Activated CD4-positive, alpha-beta memory T cell treated with anti-CD3 and anti-CD28 coated beads, Interleukin-2, amount 10 ng/mL, durations not matched to agents 7 days and 5 days (primary cell): ENCODE data around the gene APOE. TPM values are rescaled to one million over a fixed set of nuclear protein-coding genes. Genes with fewer than 3 reads are reported as not detected.
"Not testable (repeated sequence)": the region's sequence is repeated elsewhere in the genome, so short reads cannot be mapped to it uniquely, and the experiment has no call there.

Experiments
- CTCF ChIA-PET: fragments of 350-600 bp; sonication (Branson Sonifier 250); formaldehyde crosslinking; loops from one replicate; lab custom pipeline; 2021; ENCODE audit warnings: antibody characterized with exemption, inconsistent platforms; lab: Charles Lee
- POLR2A ChIA-PET: fragments of 350-600 bp; sonication (Branson Sonifier 250); formaldehyde crosslinking; loops from one replicate; lab custom pipeline; 2021; ENCODE audit warnings: antibody characterized with exemption; lab: Charles Lee
- DNase-seq: peaks from one replicate; pipeline ENCODE4 v3.0.0-alpha.2; 2020
- H3K27ac Mint-ChIP-seq: one replicate; pipeline ENCODE4 v1.8.0; 2021; ENCODE audit warnings: mild to moderate bottlenecking, mixed read lengths
- H3K27me3 Mint-ChIP-seq: one replicate; pipeline ENCODE4 v1.8.0; 2021; ENCODE audit warnings: mixed read lengths
- H3K36me3 Mint-ChIP-seq: one replicate; pipeline ENCODE4 v1.8.0; 2021; ENCODE audit warnings: low read depth, mixed read lengths
- H3K4me1 Mint-ChIP-seq: one replicate; pipeline ENCODE4 v1.8.0; 2021; ENCODE audit warnings: mixed read lengths
- H3K4me3 Mint-ChIP-seq: one replicate; pipeline ENCODE4 v1.8.0; 2021; ENCODE audit warnings: mild to moderate bottlenecking, mixed read lengths
- H3K9me3 Mint-ChIP-seq: one replicate; pipeline ENCODE4 v1.8.0; 2021; ENCODE audit warnings: mixed read lengths
- total RNA-seq, 2 experiments: library from RNA; stranded (reverse); gene quantifications; one replicate each; pipeline ENCODE4 v1.2.3, GENCODE V29; 2021

The APOE gene
- total RNA-seq, 2 experiments from 2014 or later = not detected

DNA sequence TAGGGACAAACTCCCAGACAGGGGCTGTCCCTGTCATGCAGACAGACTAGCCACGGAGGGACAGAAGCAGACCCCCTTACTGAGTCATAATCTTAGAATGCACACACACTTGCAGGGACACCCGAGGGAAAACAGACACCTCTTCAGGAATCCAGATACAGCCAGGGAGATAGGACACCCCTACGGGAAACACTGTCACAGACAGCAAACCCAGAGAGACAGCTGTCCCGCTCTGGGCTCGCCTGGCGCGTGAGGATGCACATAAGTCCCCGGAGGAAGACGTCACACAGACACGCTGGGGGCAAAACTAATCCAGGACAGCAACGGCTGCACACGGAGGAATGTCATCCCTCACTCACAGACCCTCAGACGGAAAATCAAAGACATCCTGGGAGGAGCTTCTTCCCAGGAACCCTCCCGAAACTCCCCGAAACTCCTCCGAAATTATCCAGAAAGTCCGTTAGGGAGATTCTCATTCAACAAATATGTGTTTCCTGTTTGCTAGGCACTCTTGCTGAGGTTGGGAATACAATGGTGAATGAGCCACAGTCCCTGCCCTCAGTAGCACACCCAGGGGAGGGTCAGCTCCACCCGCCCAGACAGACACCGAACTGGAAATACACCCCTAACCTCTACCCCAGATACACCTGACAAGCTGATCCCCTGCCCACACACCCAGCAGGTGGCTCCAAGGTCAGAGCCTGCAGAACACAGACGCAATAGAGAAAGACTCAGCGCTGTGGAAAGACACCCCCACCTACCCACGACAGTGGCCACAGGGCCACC lies 29.7 kb upstream of the APOE start:
- H3K4me1 Mint-ChIP-seq = peaks cover 4% of the 10 kb centered on the region
- ChIA-PET CTCF (no interaction called here), POLR2A (no interaction called here)
- no peak overlapping the region for H3K27ac Mint-ChIP-seq
- no peaks in the 10 kb centered on the region for H3K36me3 Mint-ChIP-seq
- no peak for DNase-seq
- H3K27me3 Mint-ChIP-seq = no peaks in the 10 kb centered on the region
- no peak overlapping the region for H3K4me3 Mint-ChIP-seq
- no peaks in the 10 kb centered on the region for H3K9me3 Mint-ChIP-seq

DNA sequence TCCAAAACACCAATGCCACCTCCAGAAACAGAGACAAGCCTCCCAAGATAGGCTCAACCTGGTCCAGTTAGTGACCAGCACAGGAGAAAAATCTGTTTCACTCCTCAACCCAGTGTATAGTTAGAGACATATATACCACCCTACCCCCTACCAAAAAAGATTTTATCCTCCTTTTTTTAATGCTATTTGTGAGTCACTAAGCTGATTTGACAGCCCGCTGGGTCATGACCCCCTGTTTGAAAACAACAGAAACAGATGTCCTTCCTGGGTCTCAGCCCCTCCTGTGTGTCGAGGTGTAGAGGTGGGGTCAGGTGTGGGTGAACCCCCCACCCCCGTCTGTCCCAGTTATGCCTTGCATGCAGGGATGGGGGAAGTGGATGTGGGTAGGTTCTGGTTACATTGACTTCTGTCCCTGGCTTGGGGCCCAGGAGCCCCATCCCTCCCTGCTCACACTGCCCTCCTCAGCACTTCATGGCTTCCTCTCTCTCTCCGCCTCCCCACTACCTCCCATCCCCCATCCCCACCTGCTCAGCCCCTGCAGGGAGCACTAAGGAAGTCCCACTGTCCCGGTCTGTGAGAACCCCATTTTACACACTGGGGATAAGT lies 28.6 kb upstream of the APOE start:
- Mint-ChIP-seq H3K9me3 (no peaks in the 10 kb centered on the region), H3K27ac (no peak overlapping the region), H3K4me3 (no peak overlapping the region), H3K4me1 (peaks cover 4% of the 10 kb centered on the region), H3K36me3 (no peaks in the 10 kb centered on the region), H3K27me3 (no peaks in the 10 kb centered on the region)
- ChIA-PET CTCF (no interaction called here), POLR2A (no interaction called here)
- DNase-seq = no peak

DNA sequence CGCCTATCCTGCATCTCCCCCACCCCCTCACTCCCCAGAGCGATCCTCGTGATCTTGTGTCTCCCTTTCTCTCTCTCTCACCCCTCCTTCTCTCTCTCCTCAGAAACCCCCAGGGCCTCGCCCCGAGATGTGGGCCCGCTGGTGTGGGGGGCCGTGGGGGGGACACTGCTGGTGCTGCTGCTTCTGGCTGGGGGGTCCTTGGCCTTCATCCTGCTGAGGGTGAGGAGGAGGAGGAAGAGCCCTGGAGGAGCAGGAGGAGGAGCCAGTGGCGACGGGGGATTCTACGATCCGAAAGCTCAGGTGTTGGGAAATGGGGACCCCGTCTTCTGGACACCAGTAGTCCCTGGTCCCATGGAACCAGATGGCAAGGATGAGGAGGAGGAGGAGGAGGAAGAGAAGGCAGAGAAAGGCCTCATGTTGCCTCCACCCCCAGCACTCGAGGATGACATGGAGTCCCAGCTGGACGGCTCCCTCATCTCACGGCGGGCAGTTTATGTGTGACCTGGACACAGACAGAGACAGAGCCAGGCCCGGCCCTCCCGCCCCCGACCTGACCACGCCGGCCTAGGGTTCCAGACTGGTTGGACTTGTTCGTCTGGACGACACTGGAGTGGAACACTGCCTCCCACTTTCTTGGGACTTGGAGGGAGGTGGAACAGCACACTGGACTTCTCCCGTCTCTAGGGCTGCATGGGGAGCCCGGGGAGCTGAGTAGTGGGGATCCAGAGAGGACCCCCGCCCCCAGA lies 27.3 kb upstream of the APOE start:
- Mint-ChIP-seq H3K4me3 (no peak overlapping the region), H3K4me1 (peaks cover 4% of the 10 kb centered on the region), H3K9me3 (no peaks in the 10 kb centered on the region), H3K36me3 (no peaks in the 10 kb centered on the region), H3K27me3 (no peaks in the 10 kb centered on the region), H3K27ac (no peak overlapping the region)
- ChIA-PET CTCF (no interaction called here), POLR2A (no interaction called here)
- DNase-seq = no peak

DNA sequence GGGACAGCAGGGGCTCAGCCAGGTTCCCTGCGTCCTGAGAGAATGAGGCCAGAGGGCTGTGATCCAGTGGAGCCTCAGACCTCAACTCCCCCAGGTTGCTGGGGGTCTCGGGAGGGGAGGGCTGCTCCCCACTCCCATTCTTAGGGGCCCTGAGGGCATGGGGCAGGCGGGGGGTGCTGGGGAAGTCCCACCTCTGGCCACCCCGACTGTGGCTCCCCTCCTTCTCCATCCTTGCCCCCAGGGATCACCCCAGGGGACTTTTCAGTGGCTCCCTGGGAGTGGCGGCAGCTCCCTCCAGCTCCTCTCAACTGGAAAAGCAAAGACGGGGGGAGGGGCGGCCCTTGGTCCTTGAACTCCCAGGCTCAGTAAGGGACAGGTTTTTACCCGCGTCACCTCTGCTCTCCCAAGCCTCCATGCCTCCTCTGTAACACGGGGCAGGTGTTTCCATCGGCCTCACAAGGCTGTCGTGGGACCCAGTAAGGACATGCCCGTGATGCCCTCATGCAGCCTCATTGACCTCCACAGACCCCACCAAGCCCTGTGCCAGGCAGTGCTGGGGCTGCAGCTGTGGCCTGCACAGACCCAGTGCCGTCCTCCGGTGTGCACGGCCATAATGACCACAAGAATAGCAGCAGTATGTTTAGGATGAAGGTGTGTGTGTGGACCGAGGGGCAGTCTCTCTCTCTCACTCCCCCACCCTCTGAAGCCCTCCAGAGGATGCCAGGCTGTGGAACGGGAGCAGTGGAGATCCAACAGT lies 26.1 kb upstream of the APOE start:
- no peaks in the 10 kb centered on the region for H3K27me3 Mint-ChIP-seq
- H3K4me3 Mint-ChIP-seq = no peak overlapping the region
- no peaks in the 10 kb centered on the region for H3K9me3 Mint-ChIP-seq
- H3K36me3 Mint-ChIP-seq = no peaks in the 10 kb centered on the region
- H3K4me1 Mint-ChIP-seq = peaks cover 4% of the 10 kb centered on the region
- ChIA-PET POLR2A (no interaction called here), CTCF (no interaction called here)
- DNase-seq = no peak
- no peak overlapping the region for H3K27ac Mint-ChIP-seq

DNA sequence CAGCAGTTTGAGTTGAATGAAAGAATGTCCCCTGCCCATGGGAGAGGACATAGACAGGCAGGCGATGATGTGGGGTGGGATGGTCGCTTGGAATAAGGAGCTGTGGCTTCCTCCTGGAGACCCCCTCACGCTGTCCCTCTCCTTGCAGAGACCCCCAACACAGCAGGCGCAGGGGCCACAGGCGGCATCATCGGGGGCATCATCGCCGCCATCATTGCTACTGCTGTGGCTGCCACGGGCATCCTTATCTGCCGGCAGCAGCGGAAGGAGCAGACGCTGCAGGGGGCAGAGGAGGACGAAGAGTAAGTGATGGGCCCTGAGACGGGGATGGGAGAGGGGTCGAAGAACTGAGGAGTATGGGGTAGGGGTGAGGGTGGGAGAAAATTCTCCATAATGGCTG lies 23.5 kb upstream of the APOE start:
- DNase-seq = no peak
- no peak overlapping the region for H3K27ac Mint-ChIP-seq
- no peak overlapping the region for H3K4me3 Mint-ChIP-seq
- no peaks in the 10 kb centered on the region for H3K36me3 Mint-ChIP-seq
- H3K27me3 Mint-ChIP-seq = no peaks in the 10 kb centered on the region
- POLR2A ChIA-PET = no interaction called here
- H3K4me1 Mint-ChIP-seq = peaks cover 3% of the 10 kb centered on the region
- H3K9me3 Mint-ChIP-seq = no peaks in the 10 kb centered on the region
- CTCF ChIA-PET = no interaction called here

DNA sequence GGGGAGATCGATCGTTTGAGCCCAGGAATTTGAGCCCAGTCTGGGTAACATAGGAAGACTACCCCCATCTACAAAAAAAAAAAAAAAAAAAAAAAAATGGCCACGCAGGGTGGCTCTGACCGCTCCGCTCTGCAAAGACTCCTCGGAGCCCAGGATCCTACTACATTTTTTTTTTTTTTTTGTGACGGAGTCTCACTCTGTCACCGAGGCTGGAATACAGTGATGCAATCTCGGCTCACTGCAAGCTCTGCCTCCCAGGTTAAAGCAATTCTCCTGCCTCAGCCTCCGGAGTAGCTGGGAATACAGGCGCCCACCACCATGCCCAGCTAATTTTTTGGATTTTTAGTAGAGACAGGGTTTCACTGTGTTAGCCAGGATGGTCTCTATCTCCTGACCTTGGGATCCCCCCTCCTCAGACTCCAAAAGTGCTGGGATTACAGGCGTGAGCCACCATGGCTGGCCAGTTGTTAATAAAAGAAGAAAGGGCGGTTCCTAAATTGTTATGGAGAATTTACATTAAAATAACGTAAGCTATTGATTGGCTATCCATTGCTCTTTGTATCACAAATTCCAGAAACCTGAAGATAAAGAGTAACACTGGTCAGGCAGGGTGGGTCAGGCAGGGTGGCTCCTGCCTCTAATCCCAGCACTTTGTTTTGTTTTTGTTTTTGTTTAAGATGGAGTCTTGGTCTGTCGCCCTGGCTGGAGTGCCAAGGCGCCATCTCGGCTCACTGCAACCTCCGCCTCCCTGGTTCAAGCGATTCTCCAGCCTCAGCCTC lies 22.8 kb upstream of the APOE start:
- DNase-seq, CTCF ChIA-PET, H3K4me3 Mint-ChIP-seq, H3K27me3 Mint-ChIP-seq, H3K9me3 Mint-ChIP-seq, H3K4me1 Mint-ChIP-seq, H3K27ac Mint-ChIP-seq, POLR2A ChIA-PET, H3K36me3 Mint-ChIP-seq: not testable (repeated sequence)

DNA sequence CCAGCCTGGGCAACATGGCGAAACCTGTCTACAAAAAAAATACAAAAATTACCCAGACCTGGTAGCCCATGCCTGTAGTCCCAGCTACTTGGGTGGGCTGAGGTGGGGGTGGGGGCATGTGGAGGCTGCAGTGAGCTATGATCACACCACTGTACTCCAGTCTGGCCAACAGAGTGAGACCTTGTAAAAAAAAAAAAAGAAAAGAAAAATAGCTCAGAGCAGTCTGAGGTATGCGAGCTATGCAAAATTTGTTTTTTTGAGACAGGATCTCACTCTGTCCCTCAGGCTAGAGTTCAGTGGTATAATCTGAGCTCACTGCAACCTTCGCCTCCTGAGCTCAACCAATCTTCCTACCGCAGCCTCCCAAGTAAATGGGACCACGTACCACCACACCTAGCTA lies 21.7 kb upstream of the APOE start:
- CTCF ChIA-PET = interaction anchor here (1.0 kb wide), 1 partner anchor 20 kb away, joined by 3 read pairs; no protein-coding TSS in a partner anchor
- no peak overlapping the region for H3K27ac Mint-ChIP-seq

DNA sequence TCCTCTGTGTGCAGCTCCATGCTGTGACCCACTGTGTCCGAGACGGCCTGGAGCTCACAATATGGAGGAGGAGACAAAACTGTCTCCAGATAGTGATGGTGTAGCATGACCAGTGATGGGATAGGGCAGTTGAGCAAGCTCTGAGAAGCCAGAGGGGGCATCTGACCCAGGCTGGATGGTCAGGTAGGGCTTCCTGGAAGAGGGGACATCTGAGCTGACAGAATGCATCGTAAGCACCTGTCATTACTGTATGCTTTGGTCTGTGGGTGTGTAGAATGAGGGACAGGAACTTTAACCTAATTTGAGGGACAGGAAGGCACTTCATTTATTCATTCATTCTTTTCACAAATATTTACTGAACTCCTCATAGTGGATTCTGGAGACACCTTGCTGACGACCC lies 21.0 kb upstream of the APOE start:
- Mint-ChIP-seq H3K4me3 (no peak overlapping the region), H3K27me3 (no peaks in the 10 kb centered on the region), H3K4me1 (peaks cover 3% of the 10 kb centered on the region), H3K36me3 (no peaks in the 10 kb centered on the region), H3K27ac (no peak overlapping the region), H3K9me3 (peaks cover 2% of the 10 kb centered on the region)
- no peak for DNase-seq
- ChIA-PET POLR2A (no interaction called here), CTCF (interaction anchor here (1.0 kb wide), 1 partner anchor 20 kb away, joined by 3 read pairs; no protein-coding TSS in a partner anchor)

More for the DNA sequence above, 21.7 kb upstream of the APOE start:
- DNase-seq = no peak
- POLR2A ChIA-PET = no interaction called here
- Mint-ChIP-seq H3K4me1 (peaks cover under 1% of the 10 kb centered on the region), H3K36me3 (no peaks in the 10 kb centered on the region), H3K4me3 (no peak overlapping the region), H3K27me3 (no peaks in the 10 kb centered on the region), H3K9me3 (no peaks in the 10 kb centered on the region)

DNA sequence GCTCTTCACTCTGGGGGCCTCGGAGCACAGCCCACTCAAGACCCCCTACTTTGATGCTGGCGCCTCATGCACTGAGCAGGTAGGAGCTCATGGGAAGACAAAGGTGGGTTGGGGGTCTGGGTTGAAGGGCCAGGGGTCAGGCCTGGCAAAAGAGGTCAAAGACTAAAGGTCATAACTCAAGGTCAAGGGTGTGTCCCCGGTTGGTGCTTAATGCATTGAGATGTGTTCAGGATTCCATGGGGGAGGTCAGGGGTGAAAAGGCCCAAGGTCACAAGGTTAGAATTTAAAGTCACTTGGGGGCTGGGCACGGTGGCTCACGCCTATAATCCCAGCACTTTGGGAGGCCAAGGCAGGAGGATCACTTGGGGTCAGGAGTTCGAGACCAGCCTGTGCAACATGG lies 19.5 kb upstream of the APOE start:
- Mint-ChIP-seq H3K27me3 (no peaks in the 10 kb centered on the region), H3K36me3 (peaks cover 3% of the 10 kb centered on the region), H3K4me1 (peaks cover 9% of the 10 kb centered on the region), H3K4me3 (no peak overlapping the region), H3K9me3 (peaks cover 5% of the 10 kb centered on the region), H3K27ac (no peak overlapping the region)
- DNase-seq = no peak
- CTCF ChIA-PET = no interaction called here
- POLR2A ChIA-PET = no interaction called here

DNA sequence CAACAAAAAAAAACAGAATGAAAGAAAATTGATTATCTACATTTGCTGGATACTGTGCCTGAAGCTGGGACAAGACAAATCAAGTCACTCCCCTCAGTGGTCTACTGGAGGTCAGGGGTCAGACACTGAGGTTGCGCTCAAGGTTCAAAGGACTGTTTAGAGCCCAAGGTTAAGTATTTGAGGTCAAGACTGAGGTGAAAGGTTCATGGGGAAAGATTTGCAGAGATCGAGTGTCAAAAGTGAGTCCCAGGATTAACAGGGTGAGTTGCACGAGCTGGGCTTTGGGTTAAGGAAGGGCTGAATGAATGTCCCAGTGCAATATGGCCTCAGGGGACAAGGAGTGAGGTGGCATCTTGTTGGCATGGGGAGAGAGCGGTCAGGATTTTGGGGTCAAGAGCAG lies 17.9 kb upstream of the APOE start:
- ChIA-PET POLR2A (no interaction called here), CTCF (no interaction called here)
- Mint-ChIP-seq H3K27me3 (no peaks in the 10 kb centered on the region), H3K4me1 (peaks cover 20% of the 10 kb centered on the region), H3K9me3 (peaks cover 5% of the 10 kb centered on the region), H3K27ac (no peak overlapping the region), H3K4me3 (no peak overlapping the region), H3K36me3 (peaks cover 12% of the 10 kb centered on the region)
- no peak for DNase-seq

DNA sequence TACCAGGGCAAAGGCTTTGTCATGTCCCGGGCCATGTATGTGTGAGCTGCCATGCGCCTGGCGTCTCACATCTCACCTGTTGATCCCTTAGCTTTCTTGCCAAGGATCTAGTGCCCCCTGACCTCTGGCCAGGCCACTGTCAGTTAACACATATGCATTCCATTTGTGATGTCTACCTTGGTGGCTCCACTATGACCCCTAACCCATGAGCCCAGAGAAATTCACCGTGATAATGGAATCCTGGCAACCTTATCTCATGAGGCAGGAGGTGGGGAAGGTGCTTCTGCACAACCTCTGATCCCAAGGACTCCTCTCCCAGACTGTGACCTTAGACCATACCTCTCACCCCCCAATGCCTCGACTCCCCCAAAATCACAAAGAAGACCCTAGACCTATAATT lies 17.3 kb upstream of the APOE start:
- Mint-ChIP-seq H3K36me3 (peaks cover 18% of the 10 kb centered on the region), H3K4me1 (peaks cover 27% of the 10 kb centered on the region)
- H3K9me3 Mint-ChIP-seq, CTCF ChIA-PET, H3K27ac Mint-ChIP-seq, POLR2A ChIA-PET, DNase-seq, H3K4me3 Mint-ChIP-seq, H3K27me3 Mint-ChIP-seq: not testable (repeated sequence)

DNA sequence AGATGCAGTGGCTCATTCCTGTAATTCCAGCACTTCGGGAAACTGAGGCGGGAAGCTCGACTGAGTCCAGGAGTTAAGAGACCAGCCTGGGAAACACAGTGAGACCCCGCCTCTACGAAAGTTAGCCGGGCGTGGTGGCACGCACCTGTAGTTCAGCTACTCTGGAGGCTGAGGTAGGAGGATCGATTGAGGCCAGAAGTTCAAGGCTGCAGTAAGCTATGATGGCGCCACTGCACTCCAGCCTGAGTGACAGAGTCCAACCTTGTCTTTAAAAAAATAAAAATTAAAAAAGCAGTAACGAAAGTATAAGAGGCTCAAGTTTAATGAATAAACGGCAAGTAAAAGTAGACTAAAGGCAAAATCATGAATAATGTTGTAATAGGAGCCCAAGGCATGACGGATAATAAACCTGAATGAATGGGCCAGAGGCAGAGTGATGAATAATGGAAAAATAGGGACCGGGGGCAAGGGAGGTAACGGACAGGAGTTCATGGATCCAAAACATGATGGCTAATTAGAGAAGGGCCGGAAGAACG lies 15.7 kb upstream of the APOE start:
- no peak for DNase-seq
- H3K4me1 Mint-ChIP-seq = peaks cover 28% of the 10 kb centered on the region
- ChIA-PET POLR2A (interaction anchor here (0.7 to 1.4 kb wide), 9 partner anchors 15 to 481 kb away, joined by 3 to 8 read pairs (median 4); partner anchors contain the start of gene PPP1R37), CTCF (interaction anchor here (0.5 to 1.9 kb wide), 9 partner anchors 14 to 319 kb away, joined by 3 to 9 read pairs (median 3); partner anchors contain the start of gene NECTIN2)
- peak overlapping the region; percentile 93 for H3K27ac Mint-ChIP-seq
- peaks cover 29% of the 10 kb centered on the region for H3K36me3 Mint-ChIP-seq
- H3K27me3 Mint-ChIP-seq = no peaks in the 10 kb centered on the region
- peak overlapping the region; percentile 80 for H3K4me3 Mint-ChIP-seq
- peaks cover 5% of the 10 kb centered on the region for H3K9me3 Mint-ChIP-seq
